ENCODE data around the gene F8. TPM values are rescaled to one million over a fixed set of nuclear protein-coding genes. Genes with fewer than 3 reads are reported as not detected.

F8 gene
- total and polyA plus RNA-seq, 2 experiments from 2014 or later: 4.1 to 5.5 TPM

DNA sequence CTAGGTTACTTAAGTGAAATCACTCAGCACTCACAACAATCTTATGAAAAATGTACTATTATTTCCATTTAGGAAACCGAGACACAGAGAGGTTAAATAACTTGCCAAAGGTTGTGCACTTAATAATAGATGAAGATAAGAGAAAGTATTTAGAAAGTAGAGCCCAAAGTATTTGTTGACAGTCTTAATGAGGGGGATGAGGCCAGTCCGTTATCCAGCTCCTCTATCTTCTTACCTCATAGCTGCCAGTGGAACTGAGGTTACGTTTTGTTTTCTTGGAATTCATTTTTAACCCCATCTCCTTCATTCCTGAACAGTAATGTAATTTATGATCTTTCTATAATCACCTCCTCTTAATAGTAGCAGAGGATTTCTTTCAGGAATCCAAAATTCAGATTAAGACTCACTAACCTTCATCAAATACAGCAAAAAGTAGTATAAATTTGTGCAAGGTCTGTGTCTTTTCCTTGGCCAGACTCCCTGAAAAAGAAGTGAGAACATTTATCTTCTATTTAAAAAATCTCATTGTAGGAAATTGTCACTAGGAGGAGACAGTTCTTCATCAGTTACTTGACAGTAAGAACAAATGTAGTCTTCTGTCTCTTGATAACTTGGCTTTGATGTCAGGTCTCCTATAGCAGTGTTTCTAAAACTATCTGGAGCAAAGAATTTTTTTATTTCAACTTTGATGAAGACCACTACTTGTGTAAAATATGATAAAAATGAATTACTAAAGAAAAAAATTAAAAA lies 35.5 kb downstream of the F8 start:
- WGBS, 2 experiments (ENCODE audit: low coverage in 1 of 2, low lambda C conversion rate in 2 of 2, missing lambda C conversion rate in 2 of 2): 40 to 54% methylated on average over 3 of the region's 3 CpGs
- H4K20me1 ChIP-seq (ENCODE audit: insufficient read depth): no peaks in the 10 kb centered on the region
- H3K79me2 ChIP-seq (ENCODE audit: insufficient read depth): no peaks in the 10 kb centered on the region
- no peaks in the 10 kb centered on the region for H3F3A ChIP-seq (ENCODE audit: insufficient read depth)
- H2AFZ ChIP-seq: no peak overlapping the region
- no peaks in the 10 kb centered on the region for H3K9me3 ChIP-seq (ENCODE audit: low read depth)
- H3K9me2 ChIP-seq (ENCODE audit: insufficient read depth): no peaks in the 10 kb centered on the region
- H3K4me1 ChIP-seq (ENCODE audit: insufficient read depth): no peaks in the 10 kb centered on the region
- H3K9ac ChIP-seq: no peak overlapping the region
- DNase-seq: peak; percentile 1
- H3K4me3 ChIP-seq: no peak overlapping the region
- H3K36me3 ChIP-seq (ENCODE audit: low read depth): no peaks in the 10 kb centered on the region
- in situ Hi-C loops (cut with MboI): loop anchor here (10.0 kb wide), 1 partner anchor 78 kb away; no protein-coding TSS in a partner anchor
- no peak overlapping the region for H3K4me2 ChIP-seq (ENCODE audit: unreplicated experiment)
- H3K27me3 ChIP-seq (replicated peaks; ENCODE audit: insufficient read depth): no peaks in the 10 kb centered on the region
- TF ChIP-seq EZH2 (IDR thresholded peaks at IDR 0.05; ENCODE audit: insufficient read depth, poor library complexity, severe bottlenecking) (no peak), EZH2phosphoT487 (IDR thresholded peaks at IDR 0.05; ENCODE audit: insufficient read depth, low read depth) (no peak)
- H3K27ac ChIP-seq: no peak overlapping the region

DNA sequence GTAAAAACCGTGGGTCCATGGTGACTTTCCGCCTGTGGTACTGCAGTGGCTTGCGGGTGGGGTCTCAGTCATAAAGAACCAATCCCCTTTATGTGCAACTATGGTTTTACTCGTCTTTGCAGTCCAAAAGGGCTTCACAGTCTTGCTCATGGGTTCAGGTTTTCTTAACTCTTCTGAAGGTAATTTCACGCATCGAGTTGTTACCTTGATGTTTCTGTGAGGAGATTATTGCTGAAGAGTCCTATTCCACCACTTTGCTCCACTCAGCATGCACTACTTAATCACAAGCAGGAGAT lies 41.5 kb downstream of the F8 start:
- TF ChIP-seq EZH2phosphoT487 (IDR thresholded peaks at IDR 0.05; ENCODE audit: insufficient read depth, low read depth): no peak
- TF ChIP-seq EZH2 (IDR thresholded peaks at IDR 0.05; ENCODE audit: insufficient read depth, poor library complexity, severe bottlenecking): no peak
- in situ Hi-C loops (cut with MboI): loop anchor here (10.0 kb wide), 1 partner anchor 84 kb away; no protein-coding TSS in a partner anchor
- Histone ChIP-seq H3K9me2 (ENCODE audit: insufficient read depth) (no peaks in the 10 kb centered on the region), H2AFZ (peak overlapping the region; percentile 82), H3F3A (ENCODE audit: insufficient read depth) (no peaks in the 10 kb centered on the region), H3K36me3 (ENCODE audit: low read depth) (no peaks in the 10 kb centered on the region), H3K79me2 (ENCODE audit: insufficient read depth) (no peaks in the 10 kb centered on the region), H3K27ac (no peak overlapping the region), H3K4me1 (ENCODE audit: insufficient read depth) (peaks cover 3% of the 10 kb centered on the region; the same call in 1 of the 2 replicates), H3K4me3 (peak overlapping the region; percentile 73), H3K9me3 (ENCODE audit: low read depth) (no peaks in the 10 kb centered on the region), H3K4me2 (ENCODE audit: unreplicated experiment) (peak overlapping the region; percentile 81), H3K27me3 (replicated peaks; ENCODE audit: insufficient read depth) (no peaks in the 10 kb centered on the region), H3K9ac (peak overlapping the region; percentile 70; the same call in 1 of the 2 replicates), H4K20me1 (ENCODE audit: insufficient read depth) (no peaks in the 10 kb centered on the region)
- WGBS, 2 experiments (ENCODE audit: low coverage in 1 of 2, low lambda C conversion rate in 2 of 2, missing lambda C conversion rate in 2 of 2): 30 to 33% methylated on average over 6 of the region's 6 CpGs
- no peak for DNase-seq

- peak overlapping the region; percentile 70 for H3K9ac ChIP-seq
- no peak for TF ChIP-seq EZH2 (IDR thresholded peaks at IDR 0.05; ENCODE audit: insufficient read depth, poor library complexity, severe bottlenecking)
- TF ChIP-seq EZH2phosphoT487 (IDR thresholded peaks at IDR 0.05; ENCODE audit: insufficient read depth, low read depth): no peak
- H3K79me2 ChIP-seq (ENCODE audit: insufficient read depth): no peaks in the 10 kb centered on the region
- in situ Hi-C loops (cut with MboI): loop anchor here (10.0 kb wide), 1 partner anchor 84 kb away; no protein-coding TSS in a partner anchor
- H2AFZ ChIP-seq: peak overlapping the region; percentile 82
- no peaks in the 10 kb centered on the region for H3F3A ChIP-seq (ENCODE audit: insufficient read depth)
- peaks cover 3% of the 10 kb centered on the region; the same call in 1 of the 2 replicates for H3K4me1 ChIP-seq (ENCODE audit: insufficient read depth)
- peak overlapping the region; percentile 81 for H3K4me2 ChIP-seq (ENCODE audit: unreplicated experiment)
- no peaks in the 10 kb centered on the region for H3K27me3 ChIP-seq (replicated peaks; ENCODE audit: insufficient read depth)
- no peaks in the 10 kb centered on the region for H3K9me3 ChIP-seq (ENCODE audit: low read depth)
- DNase-seq: peak; percentile 74
- H3K4me3 ChIP-seq: peak overlapping the region; percentile 73
- H4K20me1 ChIP-seq (ENCODE audit: insufficient read depth): no peaks in the 10 kb centered on the region
- H3K9me2 ChIP-seq (ENCODE audit: insufficient read depth): no peaks in the 10 kb centered on the region
- H3K27ac ChIP-seq: no peak overlapping the region
- no peaks in the 10 kb centered on the region for H3K36me3 ChIP-seq (ENCODE audit: low read depth)
- 0 to 5% methylated on average over 6 to 9 of the region's 11 CpGs for WGBS, 2 experiments (ENCODE audit: low coverage in 1 of 2, low lambda C conversion rate in 2 of 2, missing lambda C conversion rate in 2 of 2)
Measured at GRCh38 chrX:154980330-154981115, 42.0 kb downstream of the F8 start.

DNA sequence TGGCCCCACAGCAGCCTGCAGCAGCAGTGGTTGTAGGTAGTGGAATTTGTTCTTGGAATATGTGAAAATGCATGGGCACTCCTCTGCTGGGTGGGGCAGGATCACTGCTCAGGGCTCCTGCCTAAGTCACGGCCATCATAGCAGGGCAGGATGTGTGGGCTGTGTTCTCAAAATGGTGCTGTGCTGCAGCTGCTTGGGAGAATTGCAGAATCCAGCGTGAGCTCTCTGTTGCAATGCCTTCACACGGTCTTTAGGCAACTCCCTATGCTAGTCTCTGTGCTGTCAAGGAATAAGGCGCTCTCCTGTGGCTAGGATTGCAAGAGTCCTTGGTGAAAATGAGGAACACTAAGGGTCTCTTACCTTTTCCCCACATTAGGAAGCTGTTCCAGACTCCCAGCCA lies 42.9 kb downstream of the F8 start:
- Histone ChIP-seq H3K79me2 (ENCODE audit: insufficient read depth) (no peaks in the 10 kb centered on the region), H3K9me3 (ENCODE audit: low read depth) (no peaks in the 10 kb centered on the region), H3K9me2 (ENCODE audit: insufficient read depth) (no peaks in the 10 kb centered on the region), H3K4me3 (no peak overlapping the region), H3K4me1 (ENCODE audit: insufficient read depth) (peaks cover 3% of the 10 kb centered on the region; the same call in 1 of the 2 replicates), H3K27me3 (replicated peaks; ENCODE audit: insufficient read depth) (no peaks in the 10 kb centered on the region), H4K20me1 (ENCODE audit: insufficient read depth) (no peaks in the 10 kb centered on the region), H3K9ac (no peak overlapping the region), H3K36me3 (ENCODE audit: low read depth) (no peaks in the 10 kb centered on the region), H3K4me2 (ENCODE audit: unreplicated experiment) (no peak overlapping the region), H3F3A (ENCODE audit: insufficient read depth) (no peaks in the 10 kb centered on the region), H2AFZ (no peak overlapping the region), H3K27ac (no peak overlapping the region)
- WGBS, 2 experiments (ENCODE audit: low coverage in 1 of 2, low lambda C conversion rate in 2 of 2, missing lambda C conversion rate in 2 of 2): 75 to 96% methylated on average over 3 to 4 of the region's 4 CpGs
- in situ Hi-C loops (cut with MboI): loop anchor here (10.0 kb wide), 1 partner anchor 85 kb away; no protein-coding TSS in a partner anchor
- no peak for DNase-seq
- TF ChIP-seq EZH2phosphoT487 (IDR thresholded peaks at IDR 0.05; ENCODE audit: insufficient read depth, low read depth) (no peak), EZH2 (IDR thresholded peaks at IDR 0.05; ENCODE audit: insufficient read depth, poor library complexity, severe bottlenecking) (no peak)
